Hematopoietic multipotent progenitor cell treated with erythropoietin and hydrocortisone succinate and interleukin-3 and kit ligand, for 8 days (in vitro differentiated cells): ENCODE data around the gene MIOX.

Experiments used
- DNase-seq: peaks from one replicate; pipeline ENCODE4 v3.0.0-alpha.2; 2015

MIOX gene

GRCh38 chr22:50498322-50498890, 11.7 kb downstream of the MIOX start:
- peak; percentile 77 for DNase-seq

- DNase-seq, result no peak
These were observed 13.8 kb downstream of the MIOX start for GRCh38 chr22:50500452-50500851.

GRCh38 chr22:50502096-50502495, 15.4 kb downstream of the MIOX start:
- DNase-seq, result no peak

- DNase-seq, result no peak
These were observed 16.2 kb downstream of the MIOX start for GRCh38 chr22:50502628-50503474.

- DNase-seq, result no peak
These were observed 17.0 kb downstream of the MIOX start for GRCh38 chr22:50503475-50504145.

- DNase-seq, result no peak
These were observed 17.9 kb downstream of the MIOX start for GRCh38 chr22:50504369-50505211.

- DNase-seq, result no peak
These were observed 18.7 kb downstream of the MIOX start for GRCh38 chr22:50505276-50505775.

GRCh38 chr22:50505776-50506610, 19.3 kb downstream of the MIOX start:
- no peak for DNase-seq

GRCh38 chr22:50506611-50507420, 20.2 kb downstream of the MIOX start:
- DNase-seq, result no peak

GRCh38 chr22:50507421-50507990, 20.8 kb downstream of the MIOX start, which contains the start of gene LMF2:
TSS of gene LMF2 (minus strand) at chr22:50507702. CDS start at chr22:50507675, 27 bp downstream.
- peak; percentile 75 for DNase-seq

GRCh38 chr22:50507991-50508884, 21.6 kb downstream of the MIOX start, which contains the start of gene NCAPH2:
TSS of gene NCAPH2 (plus strand) at chr22:50508224. CDS start at chr22:50508338, 114 bp downstream.
- DNase-seq, result peak; percentile 95

- no peak for DNase-seq
These were observed 22.2 kb downstream of the MIOX start for GRCh38 chr22:50508897-50509296.

GRCh38 chr22:50513175-50513574, 26.5 kb downstream of the MIOX start:
- DNase-seq, result no peak

GRCh38 chr22:50516068-50516467, 29.4 kb downstream of the MIOX start:
- no peak for DNase-seq

GRCh38 chr22:50516891-50517290, 30.2 kb downstream of the MIOX start:
- DNase-seq, result no peak

GRCh38 chr22:50517495-50518260, 31.0 kb downstream of the MIOX start:
- no peak for DNase-seq

- DNase-seq, result no peak
These were observed 31.9 kb downstream of the MIOX start for GRCh38 chr22:50518606-50519005.

- DNase-seq, result no peak
These were observed 32.5 kb downstream of the MIOX start for GRCh38 chr22:50519151-50519550.
